ENCODE results near the gene NPW.

- TF ChIP-seq CTCF (conservative IDR thresholded peaks at IDR 0.05) (no peak), ZFX (IDR thresholded peaks at IDR 0.05) (no peak)
These were observed 15.3 kb downstream of the NPW start for GRCh38 chr16:2034696-2035430.
